ENCODE data around the gene FAM170B.

The FAM170B gene

DNA sequence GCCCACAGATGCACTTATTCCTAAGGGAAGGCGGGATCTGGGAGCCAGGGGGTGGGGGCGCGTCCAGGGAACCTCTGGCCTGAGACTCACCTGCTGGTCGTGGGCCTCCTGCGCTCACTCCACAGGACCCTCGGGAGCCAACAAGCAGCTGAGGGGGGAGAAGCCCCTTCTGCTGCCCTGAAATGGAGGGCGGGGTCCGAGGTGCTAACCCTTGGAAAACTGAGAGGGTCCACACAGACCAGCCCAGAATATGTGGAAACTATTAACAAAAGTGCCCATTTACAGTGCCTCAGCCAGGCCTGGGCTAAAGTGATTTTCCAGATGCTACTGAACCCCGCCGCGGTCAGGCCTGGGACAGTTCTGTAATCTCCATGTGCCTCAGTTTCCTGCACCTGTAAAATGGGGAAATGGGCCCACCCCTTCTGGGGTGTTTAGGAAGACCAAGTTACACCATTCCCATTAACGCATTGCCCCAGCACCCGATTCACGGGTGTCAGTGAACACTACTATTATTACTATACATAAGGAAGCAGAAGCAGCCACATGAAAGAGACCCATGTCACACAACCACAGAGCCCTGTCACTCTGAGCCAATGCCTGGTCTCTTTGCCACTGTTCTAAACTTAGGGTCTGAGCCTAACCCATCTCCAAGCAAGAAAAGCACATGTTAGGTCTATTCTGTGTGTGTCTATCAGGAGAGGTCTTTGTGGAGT, 17.9 kb downstream of the FAM170B start:
- no peak overlapping the region for H3K9ac ChIP-seq (ENCODE audit: low read depth, low read length, poor library complexity, severe bottlenecking)
- no peak overlapping the region for H3K4me3 ChIP-seq (ENCODE audit: low read length, poor library complexity, severe bottlenecking)
- H3K27me3 ChIP-seq (ENCODE audit: insufficient read depth, low read length, poor library complexity, severe bottlenecking), result no peaks in the 10 kb centered on the region
- H3K9me3 ChIP-seq (ENCODE audit: insufficient read depth, low read depth, low read length), result no peaks in the 10 kb centered on the region
- no peaks in the 10 kb centered on the region for H3K36me3 ChIP-seq (ENCODE audit: insufficient read depth, low read length)
- no peak overlapping the region for H2AFZ ChIP-seq (ENCODE audit: low read length)
- H3K9me2 ChIP-seq (replicated peaks; ENCODE audit: low read depth, low read length), result no peaks in the 10 kb centered on the region
- H3F3A ChIP-seq (ENCODE audit: low read depth), result no peaks in the 10 kb centered on the region
- no peak overlapping the region for H3K4me2 ChIP-seq (ENCODE audit: low read depth, low read length, poor library complexity, severe bottlenecking)
- H3K79me2 ChIP-seq (ENCODE audit: insufficient read depth, low read length), result no peaks in the 10 kb centered on the region
- peaks cover 5% of the 10 kb centered on the region for H3K4me1 ChIP-seq (ENCODE audit: insufficient read depth, low read length, poor library complexity, severe bottlenecking)
- H4K20me1 ChIP-seq (ENCODE audit: insufficient read depth, low read length, poor library complexity, severe bottlenecking), result no peaks in the 10 kb centered on the region
- TF ChIP-seq EZH2phosphoT487 (IDR thresholded peaks at IDR 0.05; ENCODE audit: borderline replicate concordance), result no peak
- TF ChIP-seq, protein P1, sequence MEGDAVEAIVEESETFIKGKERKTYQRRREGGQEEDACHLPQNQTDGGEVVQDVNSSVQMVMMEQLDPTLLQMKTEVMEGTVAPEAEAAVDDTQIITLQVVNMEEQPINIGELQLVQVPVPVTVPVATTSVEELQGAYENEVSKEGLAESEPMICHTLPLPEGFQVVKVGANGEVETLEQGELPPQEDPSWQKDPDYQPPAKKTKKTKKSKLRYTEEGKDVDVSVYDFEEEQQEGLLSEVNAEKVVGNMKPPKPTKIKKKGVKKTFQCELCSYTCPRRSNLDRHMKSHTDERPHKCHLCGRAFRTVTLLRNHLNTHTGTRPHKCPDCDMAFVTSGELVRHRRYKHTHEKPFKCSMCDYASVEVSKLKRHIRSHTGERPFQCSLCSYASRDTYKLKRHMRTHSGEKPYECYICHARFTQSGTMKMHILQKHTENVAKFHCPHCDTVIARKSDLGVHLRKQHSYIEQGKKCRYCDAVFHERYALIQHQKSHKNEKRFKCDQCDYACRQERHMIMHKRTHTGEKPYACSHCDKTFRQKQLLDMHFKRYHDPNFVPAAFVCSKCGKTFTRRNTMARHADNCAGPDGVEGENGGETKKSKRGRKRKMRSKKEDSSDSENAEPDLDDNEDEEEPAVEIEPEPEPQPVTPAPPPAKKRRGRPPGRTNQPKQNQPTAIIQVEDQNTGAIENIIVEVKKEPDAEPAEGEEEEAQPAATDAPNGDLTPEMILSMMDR (conservative IDR thresholded peaks at IDR 0.05; ENCODE audit: low read length), result no peak

- no peak within 1 kb of the TSS for H3K9ac ChIP-seq (ENCODE audit: low read depth, low read length, poor library complexity, severe bottlenecking)
- no peaks in the 10 kb centered on the region for H3K36me3 ChIP-seq (ENCODE audit: insufficient read depth, low read length)
- no peaks in the 10 kb centered on the region for H3K27me3 ChIP-seq (ENCODE audit: insufficient read depth, low read length, poor library complexity, severe bottlenecking)
- TF ChIP-seq, protein P1 (conservative IDR thresholded peaks at IDR 0.05; ENCODE audit: low read length), result no peak
- no peak for TF ChIP-seq EZH2phosphoT487 (IDR thresholded peaks at IDR 0.05; ENCODE audit: borderline replicate concordance)
- H3K9me3 ChIP-seq (ENCODE audit: insufficient read depth, low read depth, low read length), result no peaks in the 10 kb centered on the region
- H4K20me1 ChIP-seq (ENCODE audit: insufficient read depth, low read length, poor library complexity, severe bottlenecking), result no peaks in the 10 kb centered on the region
- H3K79me2 ChIP-seq (ENCODE audit: insufficient read depth, low read length), result no peaks in the 10 kb centered on the region
- H3K4me3 ChIP-seq (ENCODE audit: low read length, poor library complexity, severe bottlenecking), result no peak within 1 kb of the TSS
- no peaks in the 10 kb centered on the region for H3F3A ChIP-seq (ENCODE audit: low read depth)
- no peak within 1 kb of the TSS for H2AFZ ChIP-seq (ENCODE audit: low read length)
- H3K4me1 ChIP-seq (ENCODE audit: insufficient read depth, low read length, poor library complexity, severe bottlenecking), result peaks cover 5% of the 10 kb centered on the region
- H3K4me2 ChIP-seq (ENCODE audit: low read depth, low read length, poor library complexity, severe bottlenecking), result no peak within 1 kb of the TSS
- H3K9me2 ChIP-seq (replicated peaks; ENCODE audit: low read depth, low read length), result no peaks in the 10 kb centered on the region
Measured at GRCh38 chr10:49115015-49115795, 18.6 kb downstream of the FAM170B start, which contains the start of gene VSTM4. Gene VSTM4, minus strand, starts transcription at chr10:49115522. Its CDS starts 37 bp downstream, at chr10:49115485.

DNA sequence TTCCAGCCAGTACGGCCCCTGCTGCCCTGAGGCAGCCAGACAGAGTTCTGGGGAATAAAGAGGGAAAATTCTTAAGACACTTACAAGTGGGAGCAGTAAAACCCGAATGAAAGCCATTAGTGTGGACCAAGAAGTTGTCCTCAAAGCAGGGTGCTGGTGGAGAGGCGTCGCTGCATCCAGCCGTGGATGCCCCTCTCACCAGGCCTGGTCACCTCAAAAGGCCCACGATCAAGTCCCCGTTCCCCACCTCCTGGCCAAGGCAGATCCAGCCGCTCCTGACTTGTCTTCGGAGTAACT, 19.2 kb downstream of the FAM170B start:
- Histone ChIP-seq H4K20me1 (ENCODE audit: insufficient read depth, low read length, poor library complexity, severe bottlenecking) (no peaks in the 10 kb centered on the region), H3K79me2 (ENCODE audit: insufficient read depth, low read length) (no peaks in the 10 kb centered on the region), H3K36me3 (ENCODE audit: insufficient read depth, low read length) (no peaks in the 10 kb centered on the region), H3K9me3 (ENCODE audit: insufficient read depth, low read depth, low read length) (no peaks in the 10 kb centered on the region), H3K4me3 (ENCODE audit: low read length, poor library complexity, severe bottlenecking) (no peak overlapping the region), H3K4me2 (ENCODE audit: low read depth, low read length, poor library complexity, severe bottlenecking) (no peak overlapping the region), H2AFZ (ENCODE audit: low read length) (no peak overlapping the region), H3K9me2 (replicated peaks; ENCODE audit: low read depth, low read length) (no peaks in the 10 kb centered on the region), H3K4me1 (ENCODE audit: insufficient read depth, low read length, poor library complexity, severe bottlenecking) (peaks cover 5% of the 10 kb centered on the region), H3K9ac (ENCODE audit: low read depth, low read length, poor library complexity, severe bottlenecking) (no peak overlapping the region), H3K27me3 (ENCODE audit: insufficient read depth, low read length, poor library complexity, severe bottlenecking) (no peaks in the 10 kb centered on the region), H3F3A (ENCODE audit: low read depth) (no peaks in the 10 kb centered on the region)
- TF ChIP-seq, protein P1 (conservative IDR thresholded peaks at IDR 0.05; ENCODE audit: low read length), result no peak
- no peak for TF ChIP-seq EZH2phosphoT487 (IDR thresholded peaks at IDR 0.05; ENCODE audit: borderline replicate concordance)

Data from Loucy (cell line).